Spleen (tissue), 11 donors: ENCODE measurements around the gene ZSWIM8. TPM values are rescaled to one million over a fixed set of nuclear protein-coding genes. Genes with fewer than 3 reads are reported as not detected.

Source experiments
- DNase-seq: peaks from one replicate; pipeline ENCODE4 v3.0.0-alpha.2; 2020
- H3K27ac ChIP-seq, 8 donors: fragments of 200-600 bp; sonication (generic) in 7 of 8; 1 replicate in 4 of 8; 2 replicates in 4 of 8; pipeline versions ENCODE4 v1.5.0 to v1.8.0; 2016 to 2021; ENCODE audit warnings: inconsistent platforms in 4 of 8, mild to moderate bottlenecking in 4 of 8, moderate library complexity in 1 of 8
- H3K27me3 ChIP-seq, 7 donors: fragments of 200-600 bp; sonication (generic) in 6 of 7; replicated peaks in 1 of 7; 1 replicate in 4 of 7; 2 replicates in 3 of 7; pipeline versions ENCODE4 v1.5.0 to v1.8.0; 2016 to 2021; ENCODE audit warnings: inconsistent platforms in 3 of 7, mild to moderate bottlenecking in 1 of 7
- H3K36me3 ChIP-seq, 6 donors: fragments of 200-600 bp; sonication (generic) in 5 of 6; 1 replicate in 4 of 6; 2 replicates in 2 of 6; pipeline versions ENCODE4 v1.5.0 to v1.8.0; 2016 to 2021; ENCODE audit warnings: inconsistent platforms in 2 of 6
- H3K4me1 ChIP-seq, 6 donors: fragments of 200-600 bp; sonication (generic) in 5 of 6; 1 replicate in 3 of 6; 2 replicates in 3 of 6; pipeline versions ENCODE4 v1.5.0 to v1.8.0; 2016 to 2021; ENCODE audit warnings: inconsistent platforms in 3 of 6
- H3K4me3 ChIP-seq, 8 donors: fragments of 200-600 bp; sonication (generic) in 7 of 8; 1 replicate in 4 of 8; 2 replicates in 4 of 8; pipeline versions ENCODE4 v1.5.0 to v1.8.0; 2016 to 2021; ENCODE audit warnings: inconsistent platforms in 4 of 8, mild to moderate bottlenecking in 4 of 8, moderate library complexity in 2 of 8
- H3K9me3 ChIP-seq, 8 donors: fragments of 200-600 bp; sonication (generic) in 7 of 8; 1 replicate in 4 of 8; 2 replicates in 4 of 8; pipeline versions ENCODE4 v1.5.0 to v1.8.0; 2016 to 2021; ENCODE audit warnings: inconsistent platforms in 4 of 8
- CTCF ChIP-seq, 11 experiments: fragments of 200-600 bp in 7 of 11; fragments of 450-650 bp in 4 of 11; sonication (generic) in 4 of 11; IDR thresholded peaks in 8 of 11; conservative IDR thresholded peaks in 3 of 11; 1 replicate in 7 of 11; 2 replicates in 4 of 11; pipeline versions ENCODE4 v1.4.0 to v1.8.0; 2016 to 2021; ENCODE audit warnings: antibody characterized with exemption in 11 of 11, inconsistent platforms in 4 of 11, mild to moderate bottlenecking in 1 of 11
- POLR2A ChIP-seq, 3 donors: fragments of 450-650 bp; IDR thresholded peaks; one replicate each; pipeline ENCODE4 v1.5.1; 2017; ENCODE audit warnings: antibody characterized with exemption in 3 of 3, mild to moderate bottlenecking in 1 of 3
- POLR2AphosphoS5 ChIP-seq, 3 donors: sonication (generic); formaldehyde crosslinking; IDR thresholded peaks; one replicate each; pipeline ENCODE4 v1.5.1; 2017; ENCODE audit warnings: antibody characterized with exemption in 3 of 3
- WGBS, 5 donors: extraction: QIAGEN DNeasy Blood & Tissue Kit in 3 of 5; methylation state at CpG; one replicate each; pipeline versions ENCODE4 v1.1.5 to v1.1.7; 2013 to 2018; 5-methylcytosine and 5-hydroxymethylcytosine counted together
- intact Hi-C: fragments of 100-400 bp; cut with DNase I; formaldehyde crosslinking; loops from one replicate; pipeline ENCODE4 v1.15.0; 2023; ENCODE audit warnings: low total_unique reads
- polyA plus RNA-seq, 3 donors: library from polyadenylated mRNA; stranded (reverse); fragments of 200-250 nt; gene quantifications; one replicate each; pipeline ENCODE4 v1.2.1, GENCODE V29; 2013
- total RNA-seq, 7 donors: library from RNA; depleted of rRNA in 3 of 7; stranded (reverse); fragments of >200 nt in 3 of 7; fragmentation: NEBNext Ultra II Directional in 4 of 7; extraction: Animal tissue kit (Norgen Biotek cat#: 25700) in 4 of 7; gene quantifications; one replicate each; pipeline versions ENCODE4 v1.1.0 to v1.2.1, GENCODE V29; 2016 to 2021
- donor health status: healthy with polysubstance abuse.
- donor health status: DM: no; HTN: no; CAD: no; lungs with moderate emphysema.
- donor health status: DM: no; HTN: no; CAD: no.
- donor health status: Bipolar disorder and iron deficiency.
- donor health status: healthy.
- donor health status: DM: no; HTN: no; CAD: no.
- donor health status: DM: yes; HTN: yes; CAD: no.

ZSWIM8 gene
- total and polyA plus RNA-seq, 10 donors, result 51.5 to 141 (median 119) TPM

DNA sequence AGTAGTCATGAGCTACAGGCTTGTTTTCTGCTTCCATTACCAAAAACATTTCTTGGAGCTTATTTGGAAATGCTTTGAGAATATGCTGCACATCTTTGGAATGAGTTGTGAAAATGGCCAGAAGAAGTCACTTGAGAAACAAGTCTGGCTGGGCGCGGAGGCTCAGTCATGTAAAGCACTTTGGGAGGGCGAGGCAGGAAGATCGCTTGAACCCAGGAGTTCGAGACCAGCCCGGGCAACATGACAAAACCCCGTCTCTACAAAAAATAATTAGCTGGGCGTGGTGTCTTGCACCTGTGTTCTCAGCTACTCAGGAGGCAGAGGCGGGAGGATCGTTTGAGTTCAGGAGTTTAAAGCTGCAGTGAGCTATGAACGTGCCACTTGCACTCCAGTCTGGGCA, 4.4 kb upstream of the ZSWIM8 start:
- peaks cover 33 to 88% (median 61%) of the 10 kb centered on the region in 6 donors for H3K4me1 ChIP-seq
- H3K9me3 ChIP-seq, result no peaks in the 10 kb centered on the region
- WGBS, 5 donors, result 26 to 40% (median 36%) methylated on average over 11 of the region's 11 CpGs
- TF ChIP-seq POLR2AphosphoS5 (IDR thresholded peaks at IDR 0.05) (no peak), POLR2A (IDR thresholded peaks at IDR 0.05) (no peak), CTCF (IDR thresholded peaks at IDR 0.05 in 8 of 11, conservative IDR thresholded peaks at IDR 0.05 in 3 of 11) (no peak)
- peak overlapping the region in 5 of 8 donors; percentile 92 to 97 (median 94) for H3K27ac ChIP-seq
- no peaks in the 10 kb centered on the region for H3K27me3 ChIP-seq
- no peak for DNase-seq
- intact Hi-C loops, result no loop called here
- peak overlapping the region; percentile 62 to 93 (median 84) for H3K4me3 ChIP-seq
- peaks cover 0 to 53% (median 26%) of the 10 kb centered on the region in 6 donors for H3K36me3 ChIP-seq

DNA sequence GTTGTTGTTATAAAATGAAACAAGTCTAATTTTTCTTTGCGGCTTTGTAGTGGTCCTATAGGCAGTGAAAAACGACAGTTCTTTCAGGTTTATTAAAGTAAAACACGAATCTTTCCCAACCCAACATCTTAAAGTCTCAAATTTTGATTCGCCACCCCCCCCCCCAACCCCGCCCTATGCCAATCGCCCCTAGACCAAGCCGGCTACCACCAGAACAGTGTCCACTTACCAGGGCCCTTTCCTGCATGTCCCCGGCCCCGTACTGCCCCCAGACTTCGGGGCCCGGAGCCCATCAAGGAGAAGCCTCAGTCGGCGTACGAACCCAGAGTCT, 3.9 kb upstream of the ZSWIM8 start:
- Histone ChIP-seq H3K36me3 (peaks cover 0 to 47% (median 20%) of the 10 kb centered on the region in 6 donors), H3K4me1 (peaks cover 34 to 88% (median 61%) of the 10 kb centered on the region in 6 donors), H3K27me3 (no peaks in the 10 kb centered on the region), H3K4me3 (peak overlapping the region; percentile 62 to 93 (median 84)), H3K9me3 (no peaks in the 10 kb centered on the region), H3K27ac (peak overlapping the region; percentile 76 to 97 (median 94))
- 0 to 2% (median 1%) methylated on average over 14 of the region's 14 CpGs for WGBS, 5 donors
- TF ChIP-seq POLR2A (IDR thresholded peaks at IDR 0.05) (no peak), CTCF (IDR thresholded peaks at IDR 0.05 in 8 of 11, conservative IDR thresholded peaks at IDR 0.05 in 3 of 11) (no peak), POLR2AphosphoS5 (IDR thresholded peaks at IDR 0.05) (no peak)
- intact Hi-C loops, result no loop called here
- DNase-seq, result no peak

DNA sequence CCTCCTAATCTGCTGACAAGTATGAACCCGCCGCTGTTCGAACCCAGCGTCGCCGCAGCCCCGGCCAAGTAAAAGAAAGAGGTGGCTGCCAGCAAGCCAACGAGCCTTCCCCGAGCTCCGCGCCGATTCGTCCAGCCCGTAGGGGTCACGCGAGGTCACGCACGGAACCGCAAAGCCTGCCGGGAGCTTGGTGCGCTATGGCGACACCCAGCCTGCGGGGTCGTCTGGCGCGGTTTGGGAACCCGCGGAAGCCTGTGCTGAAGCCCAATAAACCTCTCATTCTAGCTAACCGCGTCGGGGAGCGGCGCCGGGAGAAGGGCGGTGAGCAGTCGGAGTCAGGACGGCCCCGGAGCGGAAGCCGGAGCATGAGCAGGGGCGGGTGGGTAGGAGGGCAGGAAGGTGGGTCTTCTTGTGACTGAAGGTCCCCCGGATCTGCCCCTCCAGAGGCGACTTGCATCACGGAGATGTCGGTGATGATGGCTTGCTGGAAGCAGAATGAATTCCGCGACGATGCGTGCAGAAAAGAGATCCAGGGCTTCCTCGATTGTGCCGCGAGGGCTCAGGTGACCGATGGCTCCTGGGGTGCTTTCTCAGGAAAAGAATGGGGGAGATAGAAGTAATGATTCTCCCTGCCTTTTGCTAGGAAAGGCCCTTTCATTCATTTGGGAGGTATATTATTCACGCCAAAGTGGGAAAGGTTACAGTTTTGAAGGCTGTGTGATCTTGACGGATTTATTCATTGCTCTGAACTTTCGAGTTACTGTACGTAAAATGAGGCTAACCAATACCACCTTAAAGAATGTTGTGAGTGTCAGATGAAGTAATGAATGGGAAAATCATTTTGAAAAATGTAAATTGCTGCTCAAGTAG, 3.3 kb upstream of the ZSWIM8 start, which contains the start of gene CHCHD1:
TSS of gene CHCHD1 (plus strand) at position 170 of the 870 bp plus-strand sequence. CDS start at position 198, 28 bp downstream.
- Histone ChIP-seq H3K4me1 (peaks cover 39 to 88% (median 64%) of the 10 kb centered on the region in 6 donors), H3K9me3 (no peaks in the 10 kb centered on the region), H3K27me3 (no peaks in the 10 kb centered on the region), H3K27ac (peak within 1 kb of the TSS; percentile 76 to 97 (median 94)), H3K4me3 (peak within 1 kb of the TSS; percentile 62 to 93 (median 84)), H3K36me3 (peaks cover 0 to 41% (median 20%) of the 10 kb centered on the region in 6 donors)
- peak; percentile 98 for DNase-seq
- WGBS, 5 donors, result 0 to 1% (median 0%) methylated on average over 41 to 57 of the region's 57 CpGs
- intact Hi-C loops, result no loop called here
- TF ChIP-seq POLR2AphosphoS5 (IDR thresholded peaks at IDR 0.05) (peak; percentile 95 to 98 (median 97)), POLR2A (IDR thresholded peaks at IDR 0.05) (peak in 1 of 3 donors; percentile 25), CTCF (IDR thresholded peaks at IDR 0.05 in 8 of 11, conservative IDR thresholded peaks at IDR 0.05 in 3 of 11) (peak in 1 of 11 experiments; percentile 23)

DNA sequence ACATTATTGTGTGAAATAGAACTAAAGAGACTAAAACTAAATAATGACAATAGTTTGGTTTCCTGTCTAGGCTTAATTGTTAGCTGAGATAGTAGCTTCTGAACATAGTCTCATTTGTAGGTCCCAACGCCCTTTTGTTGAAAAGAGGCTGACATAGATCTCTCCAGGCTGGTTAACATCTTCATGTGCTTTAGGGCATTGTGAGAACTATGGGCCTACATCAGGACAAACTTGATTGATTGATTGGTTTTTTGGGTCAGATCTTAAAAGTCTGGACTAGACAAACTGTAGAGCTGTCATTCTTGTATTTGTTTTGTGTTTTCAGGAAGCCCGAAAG, 2.7 kb upstream of the ZSWIM8 start:
- Histone ChIP-seq H3K9me3 (no peaks in the 10 kb centered on the region), H3K4me3 (peak overlapping the region; percentile 62 to 93 (median 84)), H3K36me3 (peaks cover 0 to 35% (median 16%) of the 10 kb centered on the region in 6 donors), H3K27me3 (no peaks in the 10 kb centered on the region), H3K27ac (peak overlapping the region in 7 of 8 donors; percentile 76 to 97 (median 94)), H3K4me1 (peaks cover 40 to 88% (median 67%) of the 10 kb centered on the region in 6 donors)
- no peak for DNase-seq
- intact Hi-C loops, result no loop called here
- 42 to 60% (median 43%) methylated on average over 2 of the region's 2 CpGs for WGBS, 5 donors
- TF ChIP-seq POLR2A (IDR thresholded peaks at IDR 0.05) (no peak), POLR2AphosphoS5 (IDR thresholded peaks at IDR 0.05) (no peak), CTCF (IDR thresholded peaks at IDR 0.05 in 8 of 11, conservative IDR thresholded peaks at IDR 0.05 in 3 of 11) (no peak)
